AG10803 (cell line): ENCODE data around the gene MKLN1.
"Not testable (repeated sequence)": the region's sequence is repeated elsewhere in the genome, so short reads cannot be mapped to it uniquely, and the experiment has no call there.

Experiments used
- DNase-seq: peaks from one replicate; pipeline ENCODE4 v3.0.0; 2010; ENCODE audit warnings: low read depth
- H3K4me3 ChIP-seq: 2 replicates; pipeline ENCODE4 v1.5.1; 2011; ENCODE audit warnings: mild to moderate bottlenecking, low read length, control low read depth
- CTCF ChIP-seq: conservative IDR thresholded peaks from 2 replicates; pipeline ENCODE4 v1.5.1; 2011; ENCODE audit warnings: mild to moderate bottlenecking, low read length, control low read depth, inconsistent platforms

The MKLN1 gene

GRCh38 chr7:131456338-131456737, 128.7 kb downstream of the MKLN1 start:
- no peak overlapping the region for H3K4me3 ChIP-seq
- no peak for TF ChIP-seq CTCF
- no peak for DNase-seq

GRCh38 chr7:131459256-131459655, 131.6 kb downstream of the MKLN1 start:
- H3K4me3 ChIP-seq, result no peak overlapping the region
- no peak for TF ChIP-seq CTCF
- DNase-seq, result no peak

- no peak for DNase-seq
- TF ChIP-seq CTCF, result no peak
- H3K4me3 ChIP-seq, result no peak overlapping the region
Measured at GRCh38 chr7:131462059-131462458, 134.4 kb downstream of the MKLN1 start.

- H3K4me3 ChIP-seq, result not testable (repeated sequence)
Measured at GRCh38 chr7:131462715-131463114, 135.0 kb downstream of the MKLN1 start.

GRCh38 chr7:131466735-131467365, 139.2 kb downstream of the MKLN1 start:
- no peak overlapping the region for H3K4me3 ChIP-seq
- DNase-seq, result no peak
- no peak for TF ChIP-seq CTCF

More at GRCh38 chr7:131462715-131463114, 135.0 kb downstream of the MKLN1 start:
- DNase-seq, result not testable (repeated sequence)

GRCh38 chr7:131467788-131468187, 140.1 kb downstream of the MKLN1 start:
- no peak overlapping the region for H3K4me3 ChIP-seq
- no peak for DNase-seq
- TF ChIP-seq CTCF, result no peak

- no peak overlapping the region for H3K4me3 ChIP-seq
- no peak for DNase-seq
- no peak for TF ChIP-seq CTCF
Measured at GRCh38 chr7:131471250-131472004, 143.8 kb downstream of the MKLN1 start.
